Transverse colon (tissue), 4 donors: ENCODE measurements around the gene TRAT1. TPM values are rescaled to one million over a fixed set of nuclear protein-coding genes. Genes with fewer than 3 reads are reported as not detected.

Source experiments
- DNase-seq: peaks from one replicate; pipeline ENCODE4 v3.0.0-alpha.2; 2019
- H3K27ac ChIP-seq, 4 donors: fragments of 200-600 bp; sonication (generic); 2 replicates each; pipeline ENCODE4 v1.5.1; 2016 to 2018; ENCODE audit warnings: inconsistent platforms in 4 of 4
- H3K27me3 ChIP-seq: fragments of 200-600 bp; sonication (generic); 2 replicates; pipeline ENCODE4 v1.5.1; 2017; ENCODE audit warnings: inconsistent platforms
- H3K36me3 ChIP-seq, 4 donors: fragments of 200-600 bp; sonication (generic); 2 replicates each; pipeline ENCODE4 v1.5.1; 2017 to 2019; ENCODE audit warnings: inconsistent platforms in 4 of 4
- H3K4me1 ChIP-seq, 4 donors: fragments of 200-600 bp; sonication (generic); 2 replicates each; pipeline ENCODE4 v1.5.1; 2017 to 2020; ENCODE audit warnings: inconsistent platforms in 4 of 4
- H3K4me3 ChIP-seq, 4 donors: fragments of 200-600 bp; sonication (generic); 1 replicate in 1 of 4; 2 replicates in 3 of 4; pipeline versions ENCODE4 v1.5.1 to v1.6.1; 2017 to 2019; ENCODE audit warnings: inconsistent platforms in 4 of 4
- H3K9me3 ChIP-seq, 2 donors: fragments of 200-600 bp; sonication (generic); 2 replicates each; pipeline ENCODE4 v1.5.1; 2017 to 2019; ENCODE audit warnings: inconsistent platforms in 2 of 2
- CTCF ChIP-seq, 5 experiments: fragments of 200-600 bp in 3 of 5; fragments of 450-650 bp in 2 of 5; sonication (generic) in 3 of 5; IDR thresholded peaks; 1 replicate in 2 of 5; 2 replicates in 3 of 5; pipeline ENCODE4 v1.5.1; 2016 to 2017; ENCODE audit warnings: antibody characterized with exemption in 5 of 5, inconsistent platforms in 3 of 5, mild to moderate bottlenecking in 2 of 5, moderate library complexity in 1 of 5
- EP300 ChIP-seq: sonication (generic); formaldehyde crosslinking; IDR thresholded peaks from one replicate; pipeline ENCODE4 v1.6.1; 2017; ENCODE audit warnings: antibody characterized with exemption, low read depth
- POLR2A ChIP-seq: fragments of 450-650 bp; IDR thresholded peaks from one replicate; pipeline ENCODE4 v1.6.1; 2016; ENCODE audit warnings: antibody characterized with exemption, mild to moderate bottlenecking, moderate library complexity
- POLR2AphosphoS5 ChIP-seq, 3 donors: sonication (generic); formaldehyde crosslinking; IDR thresholded peaks; one replicate each; pipeline ENCODE4 v1.6.1; 2016; ENCODE audit warnings: antibody characterized with exemption in 3 of 3
- WGBS, 2 donors: methylation state at CpG; one replicate each; pipeline ENCODE4 v1.1.5; 2018; ENCODE audit warnings: low coverage in 1 of 2; 5-methylcytosine and 5-hydroxymethylcytosine counted together
- in situ Hi-C, 4 donors: fragments of 200-750 bp; cut with MboI; loops; one replicate each; pipeline versions ENCODE4 v1.15.0 to v1.15.1; 2017; ENCODE audit warnings: low sequenced_read_pairs in 3 of 4, low pct_ligation_motif_present in 1 of 4, low pct_unique_long_range_greater_than_20kb in 1 of 4
- intact Hi-C: fragments of 100-400 bp; cut with DNase I; formaldehyde crosslinking; loops from one replicate; pipeline ENCODE4 v1.15.1; 2023; ENCODE audit warnings: low total_unique reads
- total RNA-seq, 4 donors: library from RNA; depleted of rRNA; stranded (reverse); fragments of >200 nt; gene quantifications; one replicate each; pipeline ENCODE4 v1.1.0, GENCODE V29; 2016

Gene TRAT1
- total RNA-seq, 4 donors from 2014 or later: 0.41 to 2.2 (median 1.1) TPM; not detected in 1

- TF ChIP-seq CTCF (IDR thresholded peaks at IDR 0.05) (no peak), POLR2AphosphoS5 (IDR thresholded peaks at IDR 0.05) (no peak), POLR2A (no peak), EP300 (no peak)
- H3K4me3 ChIP-seq: no peak overlapping the region
- 74 to 82% methylated on average over 3 of the region's 3 CpGs for WGBS, 2 donors
- H3K4me1 ChIP-seq: no peaks in the 10 kb centered on the region
- intact Hi-C loops (no loop called here), in situ Hi-C loops (no loop called here)
- H3K27me3 ChIP-seq: no peaks in the 10 kb centered on the region
- no peaks in the 10 kb centered on the region for H3K9me3 ChIP-seq
- no peak for DNase-seq
- no peak overlapping the region for H3K27ac ChIP-seq
- no peaks in the 10 kb centered on the region for H3K36me3 ChIP-seq
These were observed 75.3 kb downstream of the TRAT1 start for GRCh38 chr3:108897883-108898282.

- no peak for TF ChIP-seq CTCF (IDR thresholded peaks at IDR 0.05)
- Histone ChIP-seq H3K4me1 (no peaks in the 10 kb centered on the region), H3K27ac (no peak overlapping the region), H3K27me3 (no peaks in the 10 kb centered on the region), H3K9me3 (no peaks in the 10 kb centered on the region), H3K36me3 (no peaks in the 10 kb centered on the region), H3K4me3 (no peak overlapping the region)
- intact Hi-C loops: no loop called here
- DNase-seq: no peak
- in situ Hi-C loops: no loop called here
- 80 to 81% methylated on average over 3 of the region's 3 CpGs for WGBS, 2 donors
These were observed 76.9 kb downstream of the TRAT1 start for GRCh38 chr3:108899530-108899929.

Other genes with a start within 250 kb of the TRAT1 start
- 1 to 10 TPM in 3 of 4 donors, under 1 TPM in 1; 0.40 to 3.2 (median 2.0) TPM for gene CIP2A, start 233.3 kb upstream of the TRAT1 start, total RNA-seq
- gene DZIP3, start 233.1 kb upstream of the TRAT1 start, total RNA-seq: 1 to 10 TPM; 1.5 to 7.4 (median 4.1) TPM
- gene RETNLB, start 65.4 kb upstream of the TRAT1 start, total RNA-seq: 10 to 100 TPM in 2 of 4 donors, 1 to 10 TPM in 1, not detected in 1; 3.3 to 62.7 (median 14.2) TPM
- not detected for gene GUCA1C, start 131.1 kb downstream of the TRAT1 start, total RNA-seq